NCI-H226 (cell line): ENCODE data around the gene KLLN.
A peak's percentile ranks its signal among the peaks of the same experiment; 100 is the strongest.
"Not testable (repeated sequence)": the region's sequence is repeated elsewhere in the genome, so short reads cannot be mapped to it uniquely, and the experiment has no call there.

Source experiments
- DNase-seq: peaks from one replicate; pipeline ENCODE4 v3.0.0-alpha.2; 2015

KLLN gene

GRCh38 chr10:87838650-87839049 lies 24.7 kb downstream of the KLLN start:
- no peak for DNase-seq

DNA sequence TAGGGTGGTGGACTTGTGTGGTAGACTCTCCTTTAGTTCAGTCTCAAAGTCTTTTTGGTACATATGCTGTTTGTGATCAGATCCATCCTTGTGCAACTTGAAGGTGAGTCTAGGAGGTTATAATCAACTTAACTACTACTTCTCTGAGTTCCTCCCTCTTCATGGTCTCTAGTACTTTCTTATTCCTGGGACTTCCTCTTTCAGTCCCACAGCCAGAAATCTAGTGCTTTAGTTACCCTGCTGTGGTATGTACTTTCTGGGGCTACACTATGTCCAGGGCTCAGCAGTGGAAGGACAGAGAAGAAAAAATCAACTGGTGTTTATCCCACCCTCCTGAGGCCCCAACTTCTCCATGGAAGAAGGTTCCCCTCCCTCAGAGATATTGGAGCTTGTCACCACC lies 25.9 kb downstream of the KLLN start:
- DNase-seq: no peak

- DNase-seq: no peak
Measured at GRCh38 chr10:87836098-87836497, 27.2 kb downstream of the KLLN start.

- DNase-seq: peak; percentile 45
Measured at GRCh38 chr10:87829986-87830729, 33.2 kb downstream of the KLLN start.

GRCh38 chr10:87829051-87829450 lies 34.3 kb downstream of the KLLN start:
- not testable (repeated sequence) for DNase-seq

DNA sequence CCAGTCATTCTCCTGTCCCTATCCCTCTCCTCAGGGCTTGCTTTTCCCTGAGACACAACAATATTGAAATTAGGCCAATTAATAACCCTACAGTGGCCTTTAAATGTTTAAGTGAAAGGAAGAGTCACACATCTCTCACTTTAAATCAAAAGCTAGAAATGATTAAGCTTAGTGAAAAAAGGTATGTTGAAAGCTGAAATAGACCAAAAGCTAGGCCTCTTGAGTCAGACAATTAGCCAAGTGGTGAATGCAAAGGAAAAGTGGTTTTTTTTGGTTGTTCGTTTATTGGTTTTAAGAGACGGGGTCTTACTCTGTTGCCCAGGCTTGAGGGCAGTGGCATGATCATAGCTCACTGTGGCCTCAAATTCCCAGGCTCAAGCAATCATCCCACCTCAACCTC lies 35.7 kb downstream of the KLLN start:
- no peak for DNase-seq

DNA sequence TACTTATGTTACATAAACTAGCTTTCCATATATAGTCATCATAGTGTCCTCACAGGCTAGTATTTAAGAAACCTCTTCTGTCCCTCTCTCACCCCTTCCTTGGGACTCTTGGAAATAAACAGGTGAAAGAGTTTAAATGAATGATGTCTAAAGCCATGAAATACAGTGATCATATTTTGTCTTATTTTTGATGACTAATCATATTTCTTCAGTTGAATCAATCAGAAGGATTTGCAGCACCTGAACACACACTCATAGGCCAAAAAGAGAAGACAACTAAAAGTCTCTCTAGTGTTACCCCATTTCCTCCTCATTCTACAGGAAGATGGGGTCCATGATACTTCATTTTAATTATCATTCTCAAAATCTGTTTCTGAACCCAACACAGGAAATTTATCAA lies 36.7 kb downstream of the KLLN start:
- DNase-seq: no peak

DNA sequence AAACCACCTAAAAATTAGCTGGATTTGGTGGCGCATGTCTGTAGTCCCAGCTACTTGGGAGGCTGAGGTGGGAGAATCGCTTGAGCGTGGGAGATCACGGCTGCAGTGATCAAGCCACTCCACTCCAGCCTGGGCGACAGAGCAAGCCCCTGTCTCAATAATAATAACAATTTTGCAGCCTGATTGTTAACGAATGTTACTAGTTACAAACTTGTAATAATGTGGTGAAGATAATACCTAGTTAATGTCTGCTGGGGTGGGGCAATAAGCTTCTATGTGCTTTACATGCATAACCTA lies 44.1 kb downstream of the KLLN start:
- no peak for DNase-seq

DNA sequence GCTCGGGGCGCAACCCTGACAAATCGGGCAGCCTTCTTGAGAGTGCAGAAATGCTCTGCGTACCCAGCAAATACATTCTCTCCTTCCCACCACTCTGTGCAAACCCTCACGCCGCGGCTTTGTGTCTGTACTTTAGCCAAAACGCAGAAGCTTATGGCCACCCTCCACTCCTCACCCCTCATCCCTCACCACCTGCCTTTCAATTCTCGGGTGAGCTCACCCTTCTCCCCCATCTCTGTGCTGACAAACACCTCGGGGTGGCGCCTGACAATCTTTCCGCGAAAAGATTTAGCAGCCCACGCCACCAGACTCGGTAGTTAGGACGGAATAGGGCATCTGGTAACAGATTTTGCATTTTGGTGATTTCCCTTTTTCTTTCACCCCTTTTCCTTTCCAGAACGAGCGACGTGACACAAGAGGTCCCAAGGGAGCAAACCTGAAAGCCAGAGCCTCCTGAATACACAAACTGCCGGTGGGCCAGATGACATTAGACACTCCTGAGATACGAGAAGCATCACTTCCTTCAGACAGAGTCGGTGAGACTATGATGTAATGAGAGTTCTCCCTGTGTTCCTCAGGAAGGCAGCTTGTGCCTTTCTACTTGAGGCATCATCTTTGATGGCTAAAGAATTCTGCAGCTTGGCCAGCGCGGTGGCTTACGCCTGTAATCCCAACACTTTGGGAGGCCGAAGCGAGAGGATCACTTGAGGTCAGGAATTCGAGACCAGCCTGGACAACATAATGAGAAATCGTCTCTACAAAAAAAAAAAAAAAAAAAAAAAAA lies 44.6 kb downstream of the KLLN start:
- DNase-seq: peak; percentile 11

DNA sequence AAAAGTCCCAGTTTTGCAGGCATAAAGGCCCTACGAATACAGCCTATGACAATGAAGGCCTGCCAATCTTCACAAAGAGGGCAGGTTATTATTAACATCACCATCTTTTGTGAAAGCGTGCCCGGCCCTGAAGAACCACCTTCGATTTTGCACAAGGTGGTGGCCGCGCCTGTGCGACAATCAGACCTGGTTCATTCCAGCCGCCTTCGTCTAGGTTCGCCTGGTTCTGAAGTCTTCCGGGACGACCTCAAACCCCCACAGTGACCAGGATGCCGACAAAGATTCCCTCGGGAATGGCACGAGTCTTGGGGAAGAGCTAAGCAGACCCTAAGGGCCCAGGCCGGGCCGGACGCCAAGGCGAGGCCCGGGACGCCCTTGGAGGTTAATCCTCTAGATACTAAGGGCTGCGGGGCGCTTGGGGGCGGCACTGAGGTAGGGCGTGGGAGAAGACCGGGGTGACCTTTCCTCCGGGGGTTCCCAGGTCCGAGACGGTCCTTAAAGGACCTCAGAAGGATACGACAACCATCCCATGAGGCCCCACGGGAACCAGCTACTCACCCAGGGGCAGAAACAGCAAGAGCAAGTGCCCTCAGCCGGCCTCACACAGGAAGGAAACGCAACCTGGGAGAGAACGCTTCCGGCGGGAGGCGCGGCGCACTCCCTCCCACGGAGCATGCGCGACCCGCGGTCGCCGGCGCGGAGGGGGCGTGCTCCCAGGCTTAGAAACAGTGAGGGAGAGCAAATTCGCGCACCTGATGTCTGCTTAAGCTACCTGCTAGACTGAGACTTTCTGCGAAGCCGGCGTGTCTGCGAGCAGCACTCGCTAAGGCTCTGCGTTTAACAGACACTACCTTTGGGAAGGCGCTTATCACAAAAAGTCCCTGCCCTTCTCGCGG lies 45.5 kb downstream of the KLLN start, which contains the start of gene ATAD1:
ATAD1 (minus strand) TSS at position 618 of the 896 bp plus-strand sequence. CDS start 3,627 bp downstream, outside the sequence.
- peak; percentile 85 for DNase-seq

DNA sequence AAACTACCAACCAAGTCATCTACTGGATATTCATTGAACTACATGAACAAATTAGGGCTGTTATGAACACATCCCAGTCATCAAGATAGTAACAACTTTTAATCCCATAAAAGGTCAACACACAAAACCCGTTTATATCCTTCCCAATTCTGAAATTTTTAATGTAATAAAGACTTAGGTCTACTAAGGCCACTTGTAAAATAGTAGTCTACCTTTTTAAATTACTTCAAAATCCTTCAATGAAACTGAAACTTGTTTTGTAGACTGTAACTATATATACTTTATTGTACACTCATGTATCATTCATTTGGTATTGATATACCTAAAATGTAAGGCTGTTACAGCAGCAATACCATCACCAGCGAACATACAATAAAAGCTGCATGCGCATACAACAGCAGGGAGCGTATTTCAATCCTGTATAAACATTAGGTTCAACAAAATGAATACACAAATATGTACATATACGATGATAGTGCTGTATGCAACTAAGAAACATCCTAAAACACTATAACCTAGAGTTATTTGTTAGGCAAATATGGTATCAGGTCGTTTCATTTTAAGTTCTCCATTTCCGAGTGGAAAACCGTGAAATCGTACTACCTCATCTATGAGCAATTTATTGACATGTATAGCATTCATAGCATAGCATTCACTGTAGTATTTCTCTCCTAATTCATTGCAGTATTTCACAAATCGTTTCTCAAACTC lies 46.3 kb downstream of the KLLN start:
- DNase-seq: no peak

GRCh38 chr10:87816163-87816897 lies 47.0 kb downstream of the KLLN start:
- DNase-seq: no peak
